CD1c-positive myeloid dendritic cell (primary cell): ENCODE data around the gene CMKLR1.

Experiments
- DNase-seq: peaks from one replicate; pipeline ENCODE4 v3.0.0-alpha.2; 2016; ENCODE audit errors: extremely low spot score

CMKLR1 gene, protein sequence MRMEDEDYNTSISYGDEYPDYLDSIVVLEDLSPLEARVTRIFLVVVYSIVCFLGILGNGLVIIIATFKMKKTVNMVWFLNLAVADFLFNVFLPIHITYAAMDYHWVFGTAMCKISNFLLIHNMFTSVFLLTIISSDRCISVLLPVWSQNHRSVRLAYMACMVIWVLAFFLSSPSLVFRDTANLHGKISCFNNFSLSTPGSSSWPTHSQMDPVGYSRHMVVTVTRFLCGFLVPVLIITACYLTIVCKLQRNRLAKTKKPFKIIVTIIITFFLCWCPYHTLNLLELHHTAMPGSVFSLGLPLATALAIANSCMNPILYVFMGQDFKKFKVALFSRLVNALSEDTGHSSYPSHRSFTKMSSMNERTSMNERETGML

DNA sequence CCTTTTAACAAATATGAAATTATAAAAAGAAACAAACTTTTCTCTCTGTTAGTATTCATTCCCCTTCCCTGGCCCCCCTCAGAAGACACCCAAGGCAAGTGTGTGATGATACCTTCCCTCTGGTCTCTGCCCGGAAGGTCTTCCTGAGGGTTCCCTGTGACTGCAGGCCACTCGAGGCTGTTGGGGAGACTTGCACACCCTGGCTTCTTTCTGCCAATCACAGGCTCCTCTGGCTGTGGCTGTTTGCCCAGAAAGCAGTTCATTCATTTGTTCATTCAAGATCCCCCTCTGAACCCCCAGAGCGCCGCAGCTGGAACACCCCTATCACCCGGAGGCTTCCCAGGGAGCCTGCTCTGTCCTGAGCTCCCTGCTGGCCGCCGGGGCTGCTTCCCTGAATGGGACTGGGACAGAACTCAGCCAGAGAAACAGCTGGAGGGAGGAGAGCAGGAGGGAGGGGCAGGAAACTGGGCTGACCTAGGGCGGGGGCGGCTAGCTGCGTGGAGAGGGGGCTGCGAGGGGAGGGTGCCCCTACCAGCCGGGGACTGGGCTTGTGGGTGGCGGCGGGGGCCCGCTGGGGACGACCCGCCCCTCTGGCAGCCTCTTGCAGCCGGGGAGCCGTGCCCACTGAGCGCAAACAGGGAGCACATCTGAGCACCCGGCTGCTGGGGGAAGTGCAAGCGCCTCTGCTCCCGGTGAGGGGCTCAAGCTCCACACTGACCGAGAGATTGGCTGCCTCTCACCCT lies at the start of gene CMKLR1:
Gene CMKLR1 (minus strand): TSS at position 397 of the 743 bp plus-strand sequence. CDS start 45,720 bp downstream, outside the sequence.
- no peak for DNase-seq

DNA sequence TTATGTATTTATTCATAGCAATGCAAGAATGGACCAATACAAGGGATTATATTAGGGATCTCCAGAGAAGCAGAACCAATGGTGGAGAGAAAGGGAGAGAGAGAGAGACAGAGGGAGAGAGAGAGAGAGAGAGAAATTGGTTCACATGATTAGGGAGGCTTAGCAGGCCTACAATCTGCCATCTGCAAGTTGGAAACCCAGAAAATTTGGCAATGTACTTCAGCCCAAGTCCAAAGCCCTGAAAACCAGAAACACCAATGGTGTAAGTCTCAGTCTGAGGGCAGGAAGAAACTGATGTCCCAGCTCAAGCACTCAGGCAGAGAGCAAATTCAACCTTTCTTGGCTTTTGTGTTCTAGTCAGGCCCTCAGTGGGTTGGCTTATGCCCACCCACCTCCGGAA lies 48.7 kb upstream of the CMKLR1 start:
- no peak for DNase-seq

GRCh38 chr12:108386709-108387360 lies 47.7 kb upstream of the CMKLR1 start:
- no peak for DNase-seq

DNA sequence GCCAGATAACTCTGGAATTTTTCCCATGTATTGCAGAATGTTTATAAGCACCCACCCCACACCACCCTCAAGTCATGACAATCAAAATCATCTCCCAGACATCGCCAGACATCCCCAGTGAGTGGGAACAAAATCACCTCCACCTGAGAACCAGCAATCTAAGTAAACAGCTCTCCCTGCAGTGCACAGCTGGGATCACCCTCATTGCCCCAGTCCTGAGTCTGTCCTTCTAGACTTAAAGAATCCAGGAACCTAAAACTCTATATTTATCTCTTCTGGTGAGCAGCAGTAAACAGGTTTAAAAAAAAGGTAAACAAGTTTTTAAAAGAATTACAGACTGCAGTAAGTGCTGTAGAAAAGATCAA lies 43.3 kb upstream of the CMKLR1 start:
- DNase-seq: no peak

GRCh38 chr12:108381787-108382436 lies 42.8 kb upstream of the CMKLR1 start:
- no peak for DNase-seq

- DNase-seq: no peak
Measured at GRCh38 chr12:108380382-108380781, 41.3 kb upstream of the CMKLR1 start.

GRCh38 chr12:108379823-108380222 lies 40.7 kb upstream of the CMKLR1 start:
- DNase-seq: no peak

- no peak for DNase-seq
Measured at GRCh38 chr12:108378926-108379325, 39.8 kb upstream of the CMKLR1 start.

- DNase-seq: no peak
Measured at GRCh38 chr12:108377260-108377659, 38.1 kb upstream of the CMKLR1 start.

GRCh38 chr12:108375986-108376663 lies 37.0 kb upstream of the CMKLR1 start:
- no peak for DNase-seq

DNA sequence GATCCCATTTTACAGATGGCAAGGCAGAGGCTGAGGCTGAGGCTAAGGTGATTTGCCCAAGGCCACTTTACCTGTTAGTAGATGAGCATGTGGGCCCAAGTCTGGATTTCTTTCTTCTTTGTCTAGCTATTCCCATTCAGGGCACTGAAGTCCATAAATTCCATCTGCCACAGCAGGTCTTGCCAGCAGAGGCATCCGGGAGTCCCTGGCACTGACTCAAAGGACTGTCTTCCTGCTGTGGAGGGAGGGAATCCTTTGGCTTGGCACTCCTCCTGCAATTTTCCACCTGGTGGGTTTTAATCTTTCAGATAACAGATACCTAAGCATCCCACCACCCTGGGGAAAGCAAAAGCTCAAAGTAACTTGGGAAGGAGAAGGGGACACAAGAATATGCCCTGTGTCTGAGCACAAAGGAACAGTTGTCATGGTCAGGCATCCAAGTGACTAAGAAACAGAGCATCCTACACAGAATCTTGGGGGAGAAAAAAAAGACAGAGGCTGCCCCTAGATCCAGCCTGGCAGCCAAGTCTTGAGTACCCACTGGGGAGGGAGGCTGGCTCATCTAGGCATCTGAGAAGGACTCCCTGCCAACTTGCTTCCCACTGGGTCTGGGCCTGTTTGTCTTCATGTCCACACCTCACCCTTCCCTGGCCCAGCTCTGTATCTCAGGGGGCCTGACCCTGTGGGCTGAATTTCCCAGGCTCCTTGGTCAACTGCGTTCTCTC lies 35.6 kb upstream of the CMKLR1 start:
- no peak for DNase-seq

- no peak for DNase-seq
Measured at GRCh38 chr12:108373111-108373510, 34.0 kb upstream of the CMKLR1 start.

- DNase-seq: peak; percentile 12
Measured at GRCh38 chr12:108371801-108372344, 32.8 kb upstream of the CMKLR1 start.

GRCh38 chr12:108370415-108370814 lies 31.3 kb upstream of the CMKLR1 start:
- DNase-seq: no peak

DNA sequence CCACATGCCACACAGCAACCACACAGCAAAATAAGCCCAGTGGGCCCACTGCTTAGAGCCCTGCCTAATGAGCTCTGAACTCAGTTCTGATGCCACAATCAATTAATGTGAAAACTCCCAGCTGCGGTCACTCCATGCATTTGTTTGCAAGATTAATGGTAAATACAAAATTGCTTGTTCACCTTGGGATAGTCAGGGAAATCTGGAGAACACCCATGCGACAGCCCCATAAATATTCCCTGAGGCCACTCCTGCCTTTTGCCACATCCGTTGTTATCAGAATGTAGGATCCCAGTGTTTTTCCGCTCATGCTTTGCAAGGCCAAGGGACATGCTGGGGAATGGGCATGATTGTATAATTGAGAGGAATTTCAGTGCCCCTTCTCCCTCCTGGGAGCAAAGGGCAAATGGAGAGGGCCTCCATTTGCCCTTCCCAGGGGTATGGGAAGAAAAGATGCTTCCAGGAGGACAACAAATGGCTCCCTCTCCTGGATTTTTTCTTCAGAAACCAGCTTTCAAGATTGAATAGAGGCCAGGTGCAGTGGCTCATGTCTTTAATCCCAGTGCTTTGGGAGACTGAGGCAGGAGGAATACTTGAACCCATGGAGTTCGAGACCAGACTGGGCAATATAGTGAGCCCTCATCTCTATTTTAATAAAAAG lies 30.8 kb upstream of the CMKLR1 start:
- no peak for DNase-seq

- DNase-seq: peak; percentile 37
Measured at GRCh38 chr12:108368089-108368488, 29.0 kb upstream of the CMKLR1 start.

- DNase-seq: peak; percentile 90
Measured at GRCh38 chr12:108367436-108367835, 28.3 kb upstream of the CMKLR1 start.

DNA sequence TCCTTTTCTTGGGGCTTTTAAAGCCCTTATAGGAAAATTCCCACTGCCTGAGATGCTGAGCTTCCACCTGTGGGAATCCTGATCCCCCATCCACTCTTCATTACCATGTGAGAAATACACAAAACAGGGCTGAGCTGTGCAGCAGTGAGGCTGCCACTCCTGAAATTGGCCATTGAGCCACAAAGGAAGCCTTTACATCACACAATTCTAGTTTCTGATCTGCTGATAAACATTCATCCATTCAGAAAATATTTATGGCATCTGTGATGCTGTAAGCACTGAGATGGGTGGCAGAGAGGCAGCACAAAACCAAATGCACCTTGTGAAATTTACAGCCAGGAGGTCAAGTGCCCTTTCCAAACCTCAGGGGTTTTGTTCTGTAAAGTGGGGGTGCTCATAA lies 26.2 kb upstream of the CMKLR1 start:
- DNase-seq: no peak

DNA sequence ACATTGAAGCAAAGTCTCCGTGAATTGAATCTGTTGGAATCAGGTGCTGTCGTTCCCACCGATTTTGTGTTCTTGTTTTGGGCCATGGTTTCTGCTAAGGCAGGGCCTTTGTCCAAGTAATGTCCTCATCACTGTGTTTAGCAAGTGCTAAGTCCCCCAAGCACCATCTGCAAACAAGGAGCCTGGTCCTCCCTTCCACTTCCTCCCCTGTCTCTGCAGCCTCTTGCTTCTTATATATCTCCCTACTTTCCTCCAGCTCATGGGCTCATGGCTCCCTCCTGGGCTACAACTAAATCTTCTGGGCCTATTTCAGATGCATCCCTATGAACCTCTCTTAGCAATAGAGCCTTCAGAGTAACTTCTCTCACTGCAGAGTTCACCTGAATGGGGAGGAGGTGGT lies 25.8 kb upstream of the CMKLR1 start:
- no peak for DNase-seq

GRCh38 chr12:108363565-108363964 lies 24.5 kb upstream of the CMKLR1 start:
- no peak for DNase-seq
